Gastroesophageal sphincter (tissue), 4 donors: Measurements from ENCODE around the gene MYL12A. TPM values are rescaled to one million over a fixed set of nuclear protein-coding genes. Genes with fewer than 3 reads are reported as not detected.

Source experiments
- ATAC-seq: fragments of 150-250 bp; one replicate; pipeline ENCODE4 v1.9.1; 2016; ENCODE audit warnings: mild to moderate bottlenecking, moderate library complexity
- H3K27ac ChIP-seq, 4 donors: fragments of 200-600 bp; sonication (generic) in 3 of 4; 1 replicate in 3 of 4; 2 replicates in 1 of 4; pipeline ENCODE4 v1.5.1; 2016 to 2019
- H3K27me3 ChIP-seq: fragments of 200-600 bp; sonication (generic); one replicate; pipeline ENCODE4 v1.5.1; 2019
- H3K36me3 ChIP-seq, 2 donors: fragments of 200-600 bp; sonication (generic); one replicate each; pipeline ENCODE4 v1.5.1; 2019; ENCODE audit warnings: control low read depth in 1 of 2
- H3K4me1 ChIP-seq, 3 donors: fragments of 200-600 bp; sonication (generic); 1 replicate in 2 of 3; 2 replicates in 1 of 3; pipeline ENCODE4 v1.5.1; 2016 to 2019; ENCODE audit warnings: control low read depth in 2 of 3
- H3K4me3 ChIP-seq, 2 donors: fragments of 200-600 bp; sonication (generic); one replicate each; pipeline ENCODE4 v1.5.1; 2019; ENCODE audit warnings: mild to moderate bottlenecking in 1 of 2, moderate library complexity in 1 of 2
- H3K9me3 ChIP-seq, 3 donors: fragments of 200-600 bp; sonication (generic); one replicate each; pipeline ENCODE4 v1.5.1; 2017 to 2019; ENCODE audit warnings: control low read depth in 2 of 3
- EP300 ChIP-seq: sonication (generic); formaldehyde crosslinking; IDR thresholded peaks from one replicate; pipeline ENCODE4 v1.6.1; 2017; ENCODE audit warnings: antibody characterized with exemption, mild to moderate bottlenecking
- POLR2A ChIP-seq, 2 donors: fragments of 450-650 bp; IDR thresholded peaks; one replicate each; pipeline ENCODE4 v1.6.1; 2017; ENCODE audit warnings: antibody characterized with exemption in 2 of 2, mild to moderate bottlenecking in 2 of 2, moderate library complexity in 1 of 2
- POLR2AphosphoS5 ChIP-seq: sonication (generic); formaldehyde crosslinking; IDR thresholded peaks from one replicate; pipeline ENCODE4 v1.6.1; 2017; ENCODE audit warnings: antibody characterized with exemption
- WGBS, 2 donors: methylation state at CpG; one replicate each; pipeline ENCODE4 v1.1.5; 2018; ENCODE audit warnings: low coverage in 1 of 2; 5-methylcytosine and 5-hydroxymethylcytosine counted together
- total RNA-seq, 4 donors: library from RNA; depleted of rRNA; stranded (reverse); fragments of >200 nt; gene quantifications; one replicate each; pipeline ENCODE4 v1.1.0, GENCODE V29; 2016
- TF ChIP-seq, protein P1 (sequence below), 4 experiments: fragments of 200-600 bp in 2 of 4; fragments of 450-650 bp in 2 of 4; sonication (generic) in 1 of 4; IDR thresholded peaks; one replicate each; pipeline ENCODE4 v1.5.1; 2017 to 2019; ENCODE audit warnings: antibody characterized with exemption in 4 of 4, mild to moderate bottlenecking in 2 of 4, moderate library complexity in 2 of 4

MYL12A gene
- total RNA-seq, 4 donors from 2014 or later: 193 to 582 (median 307) TPM

DNA sequence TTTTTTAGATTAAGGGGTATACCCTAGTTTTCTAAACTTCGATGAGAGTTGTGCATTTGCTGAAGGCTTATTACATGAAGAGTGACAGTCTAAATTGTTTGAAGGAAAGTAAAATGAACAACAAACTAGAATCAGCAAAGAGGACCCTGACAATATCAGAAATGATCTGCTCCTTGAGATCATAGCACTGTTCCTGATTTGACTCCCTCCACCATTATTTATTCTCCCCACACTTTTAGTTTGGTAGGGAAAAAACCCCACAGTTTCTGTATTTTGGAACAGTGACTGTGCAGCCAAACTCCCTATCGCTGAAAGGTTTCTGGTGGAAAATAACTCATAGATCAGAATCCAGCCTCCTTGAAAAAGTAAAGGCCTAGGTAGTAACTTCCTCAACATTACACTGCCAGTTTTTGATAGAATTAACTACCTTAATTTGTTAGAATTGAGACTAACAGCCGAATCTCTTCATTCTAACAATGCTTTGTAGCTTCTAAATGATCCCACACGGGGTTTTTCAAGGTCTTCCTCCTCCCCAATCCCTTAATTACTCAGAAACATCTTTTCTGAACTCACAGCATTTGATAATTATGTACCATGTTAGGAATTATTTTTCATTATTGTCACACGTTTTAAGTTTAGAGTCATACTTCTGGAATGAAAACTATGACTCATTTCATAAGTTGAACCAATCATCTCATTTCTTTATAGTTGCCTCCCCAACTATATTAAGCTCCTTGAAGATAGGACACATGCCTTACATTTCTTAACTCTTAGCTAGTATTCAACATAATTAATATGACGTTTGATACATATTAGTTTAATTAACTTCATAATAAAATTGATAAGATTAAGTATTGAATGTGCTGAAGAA is 2.9 kb downstream of the MYL12A start:
- Histone ChIP-seq H3K9me3 (no peaks in the 10 kb centered on the region), H3K27me3 (no peaks in the 10 kb centered on the region), H3K27ac (peak overlapping the region; percentile 96 to 100 (median 100)), H3K36me3 (peaks cover 2 to 34% of the 10 kb centered on the region in 2 donors), H3K4me3 (peak overlapping the region in 1 of 2 donors; percentile 21), H3K4me1 (peaks cover 5 to 84% (median 8%) of the 10 kb centered on the region in 3 donors)
- ATAC-seq: no peak
- 35 to 37% methylated on average over 6 of the region's 6 CpGs for whole genome bisulfite sequencing, 2 donors
- TF ChIP-seq POLR2A (IDR thresholded peaks at IDR 0.05): no peak
- TF ChIP-seq POLR2AphosphoS5: peak; percentile 76

DNA sequence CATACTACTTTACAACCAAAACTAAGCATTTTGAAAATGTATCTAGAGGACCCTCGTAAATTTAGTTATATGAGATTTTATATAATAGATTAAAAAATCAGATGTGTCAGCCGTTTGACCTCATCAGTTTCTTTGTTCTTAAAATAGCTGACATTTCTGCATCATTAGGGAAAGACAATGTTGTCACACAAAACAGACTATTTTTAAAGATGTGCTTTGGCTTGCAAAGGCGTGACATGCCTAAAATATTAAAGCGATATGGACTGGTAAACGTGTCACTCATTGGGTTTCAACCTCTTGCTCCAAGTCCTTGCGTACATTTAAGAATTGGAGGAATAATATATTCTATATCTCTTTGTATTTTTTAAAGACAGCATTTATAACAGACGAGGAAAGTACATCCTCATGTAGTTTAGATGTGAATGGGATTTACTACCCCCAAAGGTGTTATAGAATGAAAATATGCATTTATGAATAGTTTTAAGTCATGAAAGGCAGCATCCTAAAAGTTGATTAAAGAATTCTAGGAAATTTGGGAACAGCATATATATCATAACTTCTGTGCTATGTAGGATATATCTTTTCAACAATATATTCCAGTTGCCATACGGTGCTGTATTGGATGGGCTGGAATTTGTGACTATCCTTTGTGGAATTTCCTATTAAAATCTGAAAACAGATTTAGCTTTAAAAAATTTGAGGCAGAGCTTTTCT is 3.8 kb downstream of the MYL12A start:
- Histone ChIP-seq H3K27ac (peak overlapping the region; percentile 72 to 100 (median 98)), H3K4me3 (no peak overlapping the region), H3K4me1 (peaks cover 5 to 82% (median 8%) of the 10 kb centered on the region in 3 donors), H3K27me3 (no peaks in the 10 kb centered on the region), H3K9me3 (no peaks in the 10 kb centered on the region), H3K36me3 (peaks cover 7 to 43% of the 10 kb centered on the region in 2 donors)
- TF ChIP-seq POLR2AphosphoS5: no peak
- no peak for TF ChIP-seq POLR2A (IDR thresholded peaks at IDR 0.05)
- TF ChIP-seq EP300: no peak
- TF ChIP-seq, protein P1, sequence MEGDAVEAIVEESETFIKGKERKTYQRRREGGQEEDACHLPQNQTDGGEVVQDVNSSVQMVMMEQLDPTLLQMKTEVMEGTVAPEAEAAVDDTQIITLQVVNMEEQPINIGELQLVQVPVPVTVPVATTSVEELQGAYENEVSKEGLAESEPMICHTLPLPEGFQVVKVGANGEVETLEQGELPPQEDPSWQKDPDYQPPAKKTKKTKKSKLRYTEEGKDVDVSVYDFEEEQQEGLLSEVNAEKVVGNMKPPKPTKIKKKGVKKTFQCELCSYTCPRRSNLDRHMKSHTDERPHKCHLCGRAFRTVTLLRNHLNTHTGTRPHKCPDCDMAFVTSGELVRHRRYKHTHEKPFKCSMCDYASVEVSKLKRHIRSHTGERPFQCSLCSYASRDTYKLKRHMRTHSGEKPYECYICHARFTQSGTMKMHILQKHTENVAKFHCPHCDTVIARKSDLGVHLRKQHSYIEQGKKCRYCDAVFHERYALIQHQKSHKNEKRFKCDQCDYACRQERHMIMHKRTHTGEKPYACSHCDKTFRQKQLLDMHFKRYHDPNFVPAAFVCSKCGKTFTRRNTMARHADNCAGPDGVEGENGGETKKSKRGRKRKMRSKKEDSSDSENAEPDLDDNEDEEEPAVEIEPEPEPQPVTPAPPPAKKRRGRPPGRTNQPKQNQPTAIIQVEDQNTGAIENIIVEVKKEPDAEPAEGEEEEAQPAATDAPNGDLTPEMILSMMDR (IDR thresholded peaks at IDR 0.05): no peak
- WGBS, 2 donors: 40 to 60% methylated on average over 8 of the region's 8 CpGs
- no peak for ATAC-seq

DNA sequence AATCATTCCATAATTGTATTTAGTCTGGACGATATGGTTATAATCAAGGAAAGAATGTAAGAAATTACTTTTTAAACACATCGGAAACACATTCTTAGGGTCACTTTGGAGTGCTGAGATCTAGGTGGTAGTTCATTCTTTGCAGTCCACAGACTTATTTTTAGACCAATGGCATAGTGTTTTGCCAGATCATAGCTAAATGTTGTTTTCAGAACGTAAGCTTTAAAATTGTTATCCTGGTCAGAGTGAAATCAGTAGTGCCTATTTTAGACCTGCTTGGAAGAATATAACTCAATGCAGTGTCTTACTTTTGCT is 4.3 kb downstream of the MYL12A start:
- H3K4me3 ChIP-seq: no peak overlapping the region

DNA sequence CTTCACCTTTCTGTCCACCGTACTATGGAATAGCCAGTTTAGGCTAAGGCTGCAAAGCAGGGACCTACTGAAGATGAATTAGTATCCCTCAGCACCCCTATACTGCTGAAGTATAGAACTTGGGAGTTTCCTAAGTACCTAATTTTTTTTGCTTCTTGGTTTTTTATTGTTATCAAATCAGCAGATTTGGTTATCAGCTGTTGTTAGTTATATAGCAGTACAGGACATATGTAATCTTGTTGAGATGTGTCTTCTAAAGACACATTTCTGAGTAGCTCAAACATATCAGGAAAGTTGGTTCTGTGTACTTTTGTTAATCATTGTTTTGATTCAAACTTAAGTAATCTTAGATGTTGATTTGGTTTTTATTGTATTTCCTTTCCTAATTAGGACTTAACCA is 5.2 kb downstream of the MYL12A start:
- H3K4me3 ChIP-seq: no peak overlapping the region
- ATAC-seq: no peak
- H3K4me1 ChIP-seq: peaks cover 11 to 89% (median 16%) of the 10 kb centered on the region in 3 donors
- peak overlapping the region; percentile 55 to 100 (median 98) for H3K27ac ChIP-seq
- peaks cover 7 to 56% of the 10 kb centered on the region in 2 donors for H3K36me3 ChIP-seq
- TF ChIP-seq, protein P1 (IDR thresholded peaks at IDR 0.05): no peak
- TF ChIP-seq POLR2AphosphoS5 (no peak), POLR2A (IDR thresholded peaks at IDR 0.05) (no peak), EP300 (no peak)
- 100% methylated on average over 1 of the region's 1 CpG for WGBS, 2 donors
- no peaks in the 10 kb centered on the region for H3K9me3 ChIP-seq
- no peaks in the 10 kb centered on the region for H3K27me3 ChIP-seq

More for the DNA sequence above, 4.3 kb downstream of the MYL12A start:
- H3K27me3 ChIP-seq: no peaks in the 10 kb centered on the region
- H3K36me3 ChIP-seq: peaks cover 7 to 47% of the 10 kb centered on the region in 2 donors
- TF ChIP-seq POLR2AphosphoS5 (peak; percentile 29), POLR2A (IDR thresholded peaks at IDR 0.05) (no peak), EP300 (no peak)
- TF ChIP-seq, protein P1 (IDR thresholded peaks at IDR 0.05): no peak
- WGBS, 2 donors: 16 to 29% methylated on average over 3 of the region's 3 CpGs
- no peak for ATAC-seq
- H3K9me3 ChIP-seq: no peaks in the 10 kb centered on the region
- peaks cover 6 to 82% (median 10%) of the 10 kb centered on the region in 3 donors for H3K4me1 ChIP-seq
- H3K27ac ChIP-seq: peak overlapping the region; percentile 72 to 100 (median 98)

DNA sequence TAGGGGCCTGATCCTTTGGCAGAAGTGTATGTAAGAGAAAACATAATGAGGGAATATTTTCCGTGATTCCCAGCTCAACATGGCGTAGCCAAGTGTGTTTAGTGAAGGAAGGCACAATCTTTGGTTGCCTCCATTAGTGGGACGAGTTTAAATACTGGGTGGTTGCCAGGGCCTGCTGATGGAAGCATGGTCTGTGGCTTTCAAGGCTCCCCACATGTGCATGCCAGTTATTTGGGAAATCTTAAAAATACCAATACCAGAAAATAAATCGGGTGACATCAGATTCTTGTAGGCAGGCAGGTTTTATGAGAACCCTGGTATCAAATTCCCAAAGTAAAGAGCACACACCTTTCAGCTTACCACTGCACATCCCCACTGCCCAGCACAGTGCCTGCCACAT is 7.1 kb downstream of the MYL12A start:
- ATAC-seq: no peak
- H3K36me3 ChIP-seq: peaks cover 7 to 62% of the 10 kb centered on the region in 2 donors

More for the DNA sequence above, 7.1 kb downstream of the MYL12A start:
- Histone ChIP-seq H3K27ac (peak overlapping the region in 3 of 4 donors; percentile 16 to 100 (median 96)), H3K27me3 (no peaks in the 10 kb centered on the region), H3K4me3 (no peak overlapping the region), H3K9me3 (no peaks in the 10 kb centered on the region), H3K4me1 (peaks cover 6 to 82% (median 16%) of the 10 kb centered on the region in 3 donors)
- TF ChIP-seq EP300: no peak
- WGBS, 2 donors: 84 to 87% methylated on average over 4 of the region's 4 CpGs
